ENCODE results near the gene MRPS11. TPM values are rescaled to one million over a fixed set of nuclear protein-coding genes. Genes with fewer than 3 reads are reported as not detected.

Gene MRPS11
- total and polyA plus RNA-seq, 9 of the 15 experiments (the other 6 are each of a cell fraction or from before 2014, with no cell fraction given) = 28.3 to 83.2 (median 53.1) TPM

DNA sequence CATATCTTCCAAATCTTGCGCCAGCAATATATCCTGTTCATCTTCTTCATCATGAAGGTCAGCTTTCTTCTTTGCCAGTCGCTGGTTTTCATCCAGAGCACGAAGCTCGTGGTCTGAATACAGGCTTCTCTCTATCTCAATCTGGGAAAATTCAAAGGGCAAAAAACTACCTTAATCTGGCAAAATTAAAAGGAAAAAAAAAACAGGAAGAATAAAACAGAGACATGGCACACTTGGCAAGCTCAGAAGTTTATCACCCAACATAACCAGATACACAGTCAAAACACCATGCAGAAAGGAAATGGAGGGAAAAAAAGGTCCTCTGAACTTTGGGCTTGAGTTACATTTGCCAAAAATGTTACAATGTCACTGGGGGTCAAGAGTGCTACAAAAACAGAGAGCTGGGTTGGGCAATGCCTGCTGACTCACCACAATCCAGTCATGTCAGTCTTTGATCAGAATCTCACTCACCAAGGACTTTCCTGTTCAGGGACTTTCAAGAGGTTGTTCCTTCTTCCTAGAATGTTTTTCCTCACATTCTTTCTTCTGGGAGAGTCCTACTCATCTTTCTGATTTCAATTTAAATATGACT is 1.8 kb upstream of the MRPS11 start (continued):
- TF ChIP-seq, protein P1, sequence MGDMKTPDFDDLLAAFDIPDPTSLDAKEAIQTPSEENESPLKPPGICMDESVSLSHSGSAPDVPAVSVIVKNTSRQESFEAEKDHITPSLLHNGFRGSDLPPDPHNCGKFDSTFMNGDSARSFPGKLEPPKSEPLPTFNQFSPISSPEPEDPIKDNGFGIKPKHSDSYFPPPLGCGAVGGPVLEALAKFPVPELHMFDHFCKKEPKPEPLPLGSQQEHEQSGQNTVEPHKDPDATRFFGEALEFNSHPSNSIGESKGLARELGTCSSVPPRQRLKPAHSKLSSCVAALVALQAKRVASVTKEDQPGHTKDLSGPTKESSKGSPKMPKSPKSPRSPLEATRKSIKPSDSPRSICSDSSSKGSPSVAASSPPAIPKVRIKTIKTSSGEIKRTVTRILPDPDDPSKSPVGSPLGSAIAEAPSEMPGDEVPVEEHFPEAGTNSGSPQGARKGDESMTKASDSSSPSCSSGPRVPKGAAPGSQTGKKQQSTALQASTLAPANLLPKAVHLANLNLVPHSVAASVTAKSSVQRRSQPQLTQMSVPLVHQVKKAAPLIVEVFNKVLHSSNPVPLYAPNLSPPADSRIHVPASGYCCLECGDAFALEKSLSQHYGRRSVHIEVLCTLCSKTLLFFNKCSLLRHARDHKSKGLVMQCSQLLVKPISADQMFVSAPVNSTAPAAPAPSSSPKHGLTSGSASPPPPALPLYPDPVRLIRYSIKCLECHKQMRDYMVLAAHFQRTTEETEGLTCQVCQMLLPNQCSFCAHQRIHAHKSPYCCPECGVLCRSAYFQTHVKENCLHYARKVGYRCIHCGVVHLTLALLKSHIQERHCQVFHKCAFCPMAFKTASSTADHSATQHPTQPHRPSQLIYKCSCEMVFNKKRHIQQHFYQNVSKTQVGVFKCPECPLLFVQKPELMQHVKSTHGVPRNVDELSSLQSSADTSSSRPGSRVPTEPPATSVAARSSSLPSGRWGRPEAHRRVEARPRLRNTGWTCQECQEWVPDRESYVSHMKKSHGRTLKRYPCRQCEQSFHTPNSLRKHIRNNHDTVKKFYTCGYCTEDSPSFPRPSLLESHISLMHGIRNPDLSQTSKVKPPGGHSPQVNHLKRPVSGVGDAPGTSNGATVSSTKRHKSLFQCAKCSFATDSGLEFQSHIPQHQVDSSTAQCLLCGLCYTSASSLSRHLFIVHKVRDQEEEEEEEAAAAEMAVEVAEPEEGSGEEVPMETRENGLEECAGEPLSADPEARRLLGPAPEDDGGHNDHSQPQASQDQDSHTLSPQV (IDR thresholded peaks at IDR 0.05) = no peak
- TF ChIP-seq ZNF121 (CRISPR knock-in tag; conservative IDR thresholded peaks at IDR 0.05) = no peak
- TF ChIP-seq, protein P2, sequence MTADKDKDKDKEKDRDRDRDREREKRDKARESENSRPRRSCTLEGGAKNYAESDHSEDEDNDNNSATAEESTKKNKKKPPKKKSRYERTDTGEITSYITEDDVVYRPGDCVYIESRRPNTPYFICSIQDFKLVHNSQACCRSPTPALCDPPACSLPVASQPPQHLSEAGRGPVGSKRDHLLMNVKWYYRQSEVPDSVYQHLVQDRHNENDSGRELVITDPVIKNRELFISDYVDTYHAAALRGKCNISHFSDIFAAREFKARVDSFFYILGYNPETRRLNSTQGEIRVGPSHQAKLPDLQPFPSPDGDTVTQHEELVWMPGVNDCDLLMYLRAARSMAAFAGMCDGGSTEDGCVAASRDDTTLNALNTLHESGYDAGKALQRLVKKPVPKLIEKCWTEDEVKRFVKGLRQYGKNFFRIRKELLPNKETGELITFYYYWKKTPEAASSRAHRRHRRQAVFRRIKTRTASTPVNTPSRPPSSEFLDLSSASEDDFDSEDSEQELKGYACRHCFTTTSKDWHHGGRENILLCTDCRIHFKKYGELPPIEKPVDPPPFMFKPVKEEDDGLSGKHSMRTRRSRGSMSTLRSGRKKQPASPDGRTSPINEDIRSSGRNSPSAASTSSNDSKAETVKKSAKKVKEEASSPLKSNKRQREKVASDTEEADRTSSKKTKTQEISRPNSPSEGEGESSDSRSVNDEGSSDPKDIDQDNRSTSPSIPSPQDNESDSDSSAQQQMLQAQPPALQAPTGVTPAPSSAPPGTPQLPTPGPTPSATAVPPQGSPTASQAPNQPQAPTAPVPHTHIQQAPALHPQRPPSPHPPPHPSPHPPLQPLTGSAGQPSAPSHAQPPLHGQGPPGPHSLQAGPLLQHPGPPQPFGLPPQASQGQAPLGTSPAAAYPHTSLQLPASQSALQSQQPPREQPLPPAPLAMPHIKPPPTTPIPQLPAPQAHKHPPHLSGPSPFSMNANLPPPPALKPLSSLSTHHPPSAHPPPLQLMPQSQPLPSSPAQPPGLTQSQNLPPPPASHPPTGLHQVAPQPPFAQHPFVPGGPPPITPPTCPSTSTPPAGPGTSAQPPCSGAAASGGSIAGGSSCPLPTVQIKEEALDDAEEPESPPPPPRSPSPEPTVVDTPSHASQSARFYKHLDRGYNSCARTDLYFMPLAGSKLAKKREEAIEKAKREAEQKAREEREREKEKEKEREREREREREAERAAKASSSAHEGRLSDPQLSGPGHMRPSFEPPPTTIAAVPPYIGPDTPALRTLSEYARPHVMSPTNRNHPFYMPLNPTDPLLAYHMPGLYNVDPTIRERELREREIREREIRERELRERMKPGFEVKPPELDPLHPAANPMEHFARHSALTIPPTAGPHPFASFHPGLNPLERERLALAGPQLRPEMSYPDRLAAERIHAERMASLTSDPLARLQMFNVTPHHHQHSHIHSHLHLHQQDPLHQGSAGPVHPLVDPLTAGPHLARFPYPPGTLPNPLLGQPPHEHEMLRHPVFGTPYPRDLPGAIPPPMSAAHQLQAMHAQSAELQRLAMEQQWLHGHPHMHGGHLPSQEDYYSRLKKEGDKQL (CRISPR knock-in tag; IDR thresholded peaks at IDR 0.05; ENCODE audit: borderline replicate concordance) = no peak
- TF ChIP-seq ELF2 (CRISPR knock-in tag; IDR thresholded peaks at IDR 0.05) = no peak
- no peak for TF ChIP-seq POLR2B (IDR thresholded peaks at IDR 0.05; ENCODE audit: low read depth, partially characterized antibody)
- no peak for TF ChIP-seq NR3C1 (CRISPR knock-in tag; IDR thresholded peaks at IDR 0.05)
- no peak for TF ChIP-seq ZNF551 (CRISPR knock-in tag; IDR thresholded peaks at IDR 0.05)
- TF ChIP-seq ZNF699 (CRISPR knock-in tag; IDR thresholded peaks at IDR 0.05; ENCODE audit: insufficient replicate concordance) = no peak
- no peak for TF ChIP-seq ZNF584 (CRISPR knock-in tag; IDR thresholded peaks at IDR 0.05; ENCODE audit: low read depth)
- no peak for TF ChIP-seq TAF7 (tag; IDR thresholded peaks at IDR 0.05)
- TF ChIP-seq STAT5A (IDR thresholded peaks at IDR 0.05; ENCODE audit: borderline replicate concordance, low read length) = no peak
- TF ChIP-seq HLTF (IDR thresholded peaks at IDR 0.05) = no peak
- TF ChIP-seq, protein P3, sequence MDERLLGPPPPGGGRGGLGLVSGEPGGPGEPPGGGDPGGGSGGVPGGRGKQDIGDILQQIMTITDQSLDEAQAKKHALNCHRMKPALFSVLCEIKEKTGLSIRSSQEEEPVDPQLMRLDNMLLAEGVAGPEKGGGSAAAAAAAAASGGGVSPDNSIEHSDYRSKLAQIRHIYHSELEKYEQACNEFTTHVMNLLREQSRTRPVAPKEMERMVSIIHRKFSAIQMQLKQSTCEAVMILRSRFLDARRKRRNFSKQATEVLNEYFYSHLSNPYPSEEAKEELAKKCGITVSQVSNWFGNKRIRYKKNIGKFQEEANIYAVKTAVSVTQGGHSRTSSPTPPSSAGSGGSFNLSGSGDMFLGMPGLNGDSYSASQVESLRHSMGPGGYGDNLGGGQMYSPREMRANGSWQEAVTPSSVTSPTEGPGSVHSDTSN (CRISPR knock-in tag; IDR thresholded peaks at IDR 0.05; ENCODE audit: low read depth) = no peak
- TF ChIP-seq, protein P3 (tag; conservative IDR thresholded peaks at IDR 0.05; ENCODE audit: low read depth) = peak; percentile 63
- no peak for TF ChIP-seq ZNF778 (CRISPR knock-in tag; IDR thresholded peaks at IDR 0.05)
- peak; percentile 18 for TF ChIP-seq CCNT2 (IDR thresholded peaks at IDR 0.05; ENCODE audit: borderline replicate concordance, extremely low read depth, insufficient read length, low read depth, low read length)
- TF ChIP-seq DPF2 (IDR thresholded peaks at IDR 0.05) = peak; percentile 81; the same call in 1 of the 2 replicates

Data from K562 (cell line).